GM12865 (cell line): ENCODE results near the gene FAM3D.

Experiments
- DNase-seq: peaks from one replicate; pipeline ENCODE4 v3.0.0; 2010; ENCODE audit warnings: low read depth
- H3K4me3 ChIP-seq: 2 replicates; pipeline ENCODE4 v1.5.1; 2011; ENCODE audit warnings: mild to moderate bottlenecking, low read depth, low read length, control low read depth
- TF ChIP-seq, protein P1 (sequence below): IDR thresholded peaks from 2 replicates; pipeline ENCODE4 v1.5.1; 2011; ENCODE audit warnings: low read length, control low read depth, low read depth, inconsistent platforms; ENCODE audit not compliant: insufficient read depth; ENCODE audit errors: missing control alignments

Gene FAM3D

DNA sequence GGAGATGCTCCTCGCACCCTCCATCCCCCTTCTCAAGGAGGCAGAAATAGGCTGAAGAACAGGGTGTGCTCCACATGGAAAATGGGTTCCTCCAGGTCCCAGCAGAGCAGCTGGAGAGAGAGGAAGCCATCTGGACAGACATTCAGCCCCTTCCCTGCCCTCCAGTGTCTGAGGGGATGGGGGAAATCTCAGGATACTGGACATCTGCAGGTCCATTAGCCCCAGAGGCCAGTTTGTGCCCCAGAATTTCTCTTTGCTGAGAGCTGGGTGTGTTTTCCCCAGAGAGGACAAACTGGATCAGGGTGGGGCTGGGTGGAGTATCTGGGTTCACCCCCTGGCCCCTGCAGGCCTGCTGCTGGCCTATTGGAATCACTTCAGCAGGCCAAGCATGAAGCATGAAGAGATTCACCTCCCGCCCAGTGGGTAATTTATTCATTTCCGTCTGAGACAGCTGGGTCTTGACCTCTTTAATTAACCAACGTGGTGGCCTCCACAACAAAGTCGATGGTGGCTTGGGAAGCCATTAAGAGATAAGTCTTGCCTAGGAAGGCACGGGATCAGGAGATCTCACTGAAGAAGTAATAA is 4.6 kb downstream of the FAM3D start:
- TF ChIP-seq, protein P1, sequence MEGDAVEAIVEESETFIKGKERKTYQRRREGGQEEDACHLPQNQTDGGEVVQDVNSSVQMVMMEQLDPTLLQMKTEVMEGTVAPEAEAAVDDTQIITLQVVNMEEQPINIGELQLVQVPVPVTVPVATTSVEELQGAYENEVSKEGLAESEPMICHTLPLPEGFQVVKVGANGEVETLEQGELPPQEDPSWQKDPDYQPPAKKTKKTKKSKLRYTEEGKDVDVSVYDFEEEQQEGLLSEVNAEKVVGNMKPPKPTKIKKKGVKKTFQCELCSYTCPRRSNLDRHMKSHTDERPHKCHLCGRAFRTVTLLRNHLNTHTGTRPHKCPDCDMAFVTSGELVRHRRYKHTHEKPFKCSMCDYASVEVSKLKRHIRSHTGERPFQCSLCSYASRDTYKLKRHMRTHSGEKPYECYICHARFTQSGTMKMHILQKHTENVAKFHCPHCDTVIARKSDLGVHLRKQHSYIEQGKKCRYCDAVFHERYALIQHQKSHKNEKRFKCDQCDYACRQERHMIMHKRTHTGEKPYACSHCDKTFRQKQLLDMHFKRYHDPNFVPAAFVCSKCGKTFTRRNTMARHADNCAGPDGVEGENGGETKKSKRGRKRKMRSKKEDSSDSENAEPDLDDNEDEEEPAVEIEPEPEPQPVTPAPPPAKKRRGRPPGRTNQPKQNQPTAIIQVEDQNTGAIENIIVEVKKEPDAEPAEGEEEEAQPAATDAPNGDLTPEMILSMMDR, result no peak
- DNase-seq, result no peak
- H3K4me3 ChIP-seq, result no peak overlapping the region

DNA sequence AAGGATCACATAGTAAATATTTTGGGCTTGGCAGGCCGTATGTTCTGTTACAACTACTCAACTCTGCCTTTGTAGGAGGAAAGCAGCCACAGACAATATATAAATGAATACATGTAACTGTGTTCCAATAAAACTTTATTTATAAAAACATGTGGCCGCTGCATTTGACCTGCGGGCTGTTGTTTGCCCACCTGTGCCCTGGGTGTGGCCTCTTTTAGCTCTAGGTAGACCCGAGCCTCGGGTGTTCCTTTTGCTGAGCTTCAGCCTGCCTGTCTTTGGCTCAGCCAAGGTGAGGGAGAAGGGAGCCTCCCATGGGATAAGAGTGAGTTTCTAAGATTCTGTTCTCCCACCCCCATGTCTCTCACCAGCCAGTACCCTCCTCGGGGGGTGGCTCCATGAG is 5.6 kb downstream of the FAM3D start:
- no peak for DNase-seq
- H3K4me3 ChIP-seq, result no peak overlapping the region
- TF ChIP-seq, protein P1, result no peak

DNA sequence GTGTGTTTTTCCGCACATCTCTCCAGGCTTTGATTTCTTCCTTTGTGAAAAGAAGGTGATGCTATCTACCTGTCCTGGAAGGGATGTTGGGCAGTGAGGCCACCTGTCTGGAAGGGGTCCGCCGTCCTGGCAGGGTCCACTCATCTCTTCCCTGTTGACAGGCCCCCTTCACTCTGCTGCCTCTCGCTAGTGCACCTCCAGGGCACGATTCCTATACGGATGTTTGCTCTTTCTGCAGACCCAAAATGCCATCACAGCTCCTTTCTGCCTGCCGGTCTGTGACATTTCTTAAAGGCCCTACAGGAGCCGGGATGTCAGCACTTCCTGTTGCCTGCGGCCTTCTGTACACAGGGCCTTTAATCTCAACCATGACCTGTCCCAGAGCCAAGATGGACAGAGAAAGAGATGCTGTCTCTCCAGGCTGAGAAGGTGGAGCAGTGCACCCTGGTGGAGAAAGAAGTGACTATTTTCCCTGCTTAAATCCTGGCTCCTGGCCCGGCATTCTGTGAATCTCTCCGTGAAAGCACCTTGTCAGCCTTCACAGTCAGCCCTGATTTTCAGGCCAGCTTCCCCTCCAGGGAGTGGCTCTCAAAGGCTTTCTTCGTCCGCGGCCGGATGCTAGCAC is 7.4 kb downstream of the FAM3D start:
- TF ChIP-seq, protein P1, result no peak

DNA sequence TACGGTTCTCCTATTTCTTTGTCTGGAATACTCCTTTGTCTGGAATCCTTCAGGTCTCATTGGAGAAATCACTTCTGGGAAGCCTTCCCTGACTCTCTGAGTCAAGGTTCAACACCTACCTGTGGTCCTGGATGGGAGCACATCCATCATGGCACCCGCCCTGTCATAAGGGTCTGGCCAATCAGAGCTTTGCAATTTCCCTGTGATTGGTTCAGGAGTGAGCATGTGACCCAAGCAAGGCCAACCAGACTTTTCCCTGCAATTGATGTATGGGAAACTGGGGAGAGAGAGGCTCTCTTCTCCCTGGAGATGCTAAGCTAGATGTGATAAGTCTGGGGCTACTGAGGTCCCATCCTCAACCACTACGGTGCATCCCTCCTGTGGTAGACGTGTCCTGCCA is 8.1 kb downstream of the FAM3D start:
- DNase-seq, result no peak
- TF ChIP-seq, protein P1, result no peak
- no peak overlapping the region for H3K4me3 ChIP-seq

More for the DNA sequence above, 7.4 kb downstream of the FAM3D start:
- no peak overlapping the region for H3K4me3 ChIP-seq
- no peak for DNase-seq

DNA sequence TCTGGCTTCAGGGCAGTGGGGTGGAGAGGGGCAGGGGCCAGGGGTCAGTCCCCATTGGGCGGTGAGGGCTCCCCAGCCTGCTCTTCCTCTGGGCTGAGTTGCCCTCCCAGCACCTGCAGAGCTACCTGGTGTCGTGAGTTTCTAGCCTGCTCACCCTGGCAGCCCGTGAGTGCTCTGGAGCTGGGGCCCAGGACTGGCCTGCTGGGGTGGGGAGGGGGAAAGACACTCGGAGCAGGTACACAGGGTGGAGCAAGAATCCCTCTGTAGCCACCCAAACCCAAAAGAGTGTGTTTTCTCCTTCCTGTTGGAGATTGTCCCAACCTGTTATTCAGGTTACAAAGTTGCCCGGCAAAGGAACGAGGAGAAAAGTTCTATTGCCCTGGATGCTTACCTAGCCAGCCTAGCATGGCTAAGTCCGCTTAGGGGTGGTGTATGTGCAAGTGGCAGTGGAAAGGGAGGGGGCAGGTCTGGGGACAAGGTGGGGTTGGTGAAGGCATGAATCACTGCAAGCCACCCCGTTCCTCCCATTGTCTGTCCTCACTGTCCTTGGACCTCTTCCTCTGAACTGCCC is 8.9 kb downstream of the FAM3D start:
- no peak for DNase-seq
- TF ChIP-seq, protein P1, result no peak
- no peak overlapping the region for H3K4me3 ChIP-seq

DNA sequence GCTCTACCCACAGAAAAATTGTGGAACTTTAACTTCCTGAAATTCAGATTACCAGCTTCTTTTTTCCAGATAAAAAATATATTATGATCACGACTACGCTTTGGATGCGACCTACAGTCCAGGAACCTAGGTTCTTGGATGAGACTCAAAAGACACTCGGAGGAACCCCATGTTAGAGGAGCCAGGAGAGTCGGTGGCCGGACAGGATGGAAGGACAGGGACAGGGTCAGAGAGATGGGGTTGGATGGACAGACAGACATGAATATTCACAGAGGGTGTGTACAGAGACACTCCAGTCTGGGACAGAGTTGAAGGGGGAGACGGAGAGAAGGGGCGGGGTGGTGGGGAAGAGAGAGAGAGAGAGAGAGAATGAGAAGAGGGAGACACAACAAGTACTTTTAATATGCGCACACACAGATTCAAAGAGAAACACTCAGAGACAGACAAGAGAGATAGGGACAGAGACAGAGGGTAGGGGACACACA is 9.5 kb downstream of the FAM3D start:
- TF ChIP-seq, protein P1, result no peak
- no peak overlapping the region for H3K4me3 ChIP-seq
- DNase-seq, result no peak

DNA sequence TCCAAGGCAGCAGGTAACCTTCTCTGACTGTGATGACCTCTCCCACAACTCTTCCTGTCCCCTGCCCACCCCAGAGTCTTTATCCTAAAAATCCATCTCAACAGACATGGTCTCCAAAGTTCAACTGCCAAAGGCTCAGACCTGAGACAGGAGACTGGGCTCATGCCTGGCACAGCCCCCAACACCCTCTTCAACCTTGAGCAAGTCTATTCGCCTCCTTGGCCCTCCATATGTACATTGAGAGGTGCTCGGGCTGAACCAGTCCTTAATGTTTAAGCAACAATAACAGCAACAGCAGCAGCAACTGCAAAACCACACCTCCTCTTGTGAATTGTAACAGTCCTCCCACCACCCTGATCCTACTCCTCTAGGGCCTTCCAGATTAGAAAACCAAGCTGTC is 9.9 kb downstream of the FAM3D start:
- TF ChIP-seq, protein P1, result no peak
- no peak overlapping the region for H3K4me3 ChIP-seq
- DNase-seq, result no peak
